HepG2 (cell line): ENCODE data around the gene LDB3.

Experiments
- EP300 ChIP-seq, 3 experiments: sonication (generic) in 1 of 3; formaldehyde crosslinking in 1 of 3; IDR thresholded peaks; 2 replicates each; pipeline versions ENCODE4 v1.5.1 to v1.6.1; 2011 to 2020; ENCODE audit warnings: low read depth in 2 of 3, low read length in 2 of 3, borderline replicate concordance in 1 of 3, improper control_type of control experiment in 1 of 3, mild to moderate bottlenecking in 1 of 3, missing genetic modification reagents in 1 of 3, moderate library complexity in 1 of 3
- MTA1 ChIP-seq: sonication (generic); formaldehyde crosslinking; IDR thresholded peaks from 2 replicates; pipeline ENCODE4 v1.4.0; 2020; ENCODE audit warnings: missing genetic modification reagents, mild to moderate bottlenecking, borderline replicate concordance
- NFE2L2 ChIP-seq: fragments of 150-350 bp; IDR thresholded peaks from 2 replicates; pipeline ENCODE4 v1.6.1; 2014; ENCODE audit warnings: low read length
- POLR2AphosphoS5 ChIP-seq: IDR thresholded peaks from 2 replicates; pipeline ENCODE4 v1.6.1; 2012; ENCODE audit warnings: low read depth, low read length
- TBP ChIP-seq: sonication (generic); formaldehyde crosslinking; IDR thresholded peaks from 2 replicates; pipeline ENCODE4 v1.5.0; 2020; ENCODE audit warnings: missing genetic modification reagents
- TOPORS ChIP-seq: sonication (generic); formaldehyde crosslinking; IDR thresholded peaks from 2 replicates; pipeline ENCODE4 v1.8.0; 2023; ENCODE audit warnings: mild to moderate bottlenecking, missing genetic modification reagents
- ZBTB38 ChIP-seq: sonication (generic); formaldehyde crosslinking; IDR thresholded peaks from 2 replicates; pipeline ENCODE4 v1.5.1; 2020; ENCODE audit warnings: mild to moderate bottlenecking, missing genetic modification reagents
- ZNF33A ChIP-seq: sonication (generic); formaldehyde crosslinking; IDR thresholded peaks from 2 replicates; pipeline ENCODE4 v1.5.1; 2020; ENCODE audit warnings: missing genetic modification reagents, mild to moderate bottlenecking, moderate library complexity, borderline replicate concordance
- ZNF772 ChIP-seq: sonication (generic); formaldehyde crosslinking; IDR thresholded peaks from 2 replicates; pipeline ENCODE4 v1.5.0; 2020; ENCODE audit warnings: mild to moderate bottlenecking, missing genetic modification reagents
- TF ChIP-seq, protein P1 (sequence below), 2 experiments: sonication (generic) in 1 of 2; formaldehyde crosslinking in 1 of 2; IDR thresholded peaks; 2 replicates each; pipeline versions ENCODE4 v1.4.0 to v1.6.1; 2018 to 2020; ENCODE audit warnings: missing genetic modification reagents in 2 of 2, borderline replicate concordance in 1 of 2, low read depth in 1 of 2, mild to moderate bottlenecking in 1 of 2, missing biosample characterization in 1 of 2
- TF ChIP-seq, protein P2 (sequence below), 2 experiments: IDR thresholded peaks; 2 replicates each; pipeline ENCODE4 v1.6.1; 2011 to 2012; ENCODE audit warnings: low read length in 2 of 2, borderline replicate concordance in 1 of 2, low read depth in 1 of 2, mild to moderate bottlenecking in 1 of 2, moderate library complexity in 1 of 2
- TF ChIP-seq, protein P3 (sequence below): sonication (generic); formaldehyde crosslinking; IDR thresholded peaks from 2 replicates; pipeline ENCODE4 v1.5.1; 2020; ENCODE audit warnings: missing genetic modification reagents, mild to moderate bottlenecking, borderline replicate concordance
- TF ChIP-seq, protein P4 (sequence below): sonication (generic); formaldehyde crosslinking; IDR thresholded peaks from 2 replicates; pipeline ENCODE4 v1.5.0; 2020; ENCODE audit warnings: mild to moderate bottlenecking, missing genetic modification reagents, moderate library complexity
- TF ChIP-seq, protein P5 (sequence below): sonication (generic); formaldehyde crosslinking; IDR thresholded peaks from 2 replicates; pipeline ENCODE4 v1.4.0; 2020; ENCODE audit warnings: mild to moderate bottlenecking, missing genetic modification reagents

DNA sequence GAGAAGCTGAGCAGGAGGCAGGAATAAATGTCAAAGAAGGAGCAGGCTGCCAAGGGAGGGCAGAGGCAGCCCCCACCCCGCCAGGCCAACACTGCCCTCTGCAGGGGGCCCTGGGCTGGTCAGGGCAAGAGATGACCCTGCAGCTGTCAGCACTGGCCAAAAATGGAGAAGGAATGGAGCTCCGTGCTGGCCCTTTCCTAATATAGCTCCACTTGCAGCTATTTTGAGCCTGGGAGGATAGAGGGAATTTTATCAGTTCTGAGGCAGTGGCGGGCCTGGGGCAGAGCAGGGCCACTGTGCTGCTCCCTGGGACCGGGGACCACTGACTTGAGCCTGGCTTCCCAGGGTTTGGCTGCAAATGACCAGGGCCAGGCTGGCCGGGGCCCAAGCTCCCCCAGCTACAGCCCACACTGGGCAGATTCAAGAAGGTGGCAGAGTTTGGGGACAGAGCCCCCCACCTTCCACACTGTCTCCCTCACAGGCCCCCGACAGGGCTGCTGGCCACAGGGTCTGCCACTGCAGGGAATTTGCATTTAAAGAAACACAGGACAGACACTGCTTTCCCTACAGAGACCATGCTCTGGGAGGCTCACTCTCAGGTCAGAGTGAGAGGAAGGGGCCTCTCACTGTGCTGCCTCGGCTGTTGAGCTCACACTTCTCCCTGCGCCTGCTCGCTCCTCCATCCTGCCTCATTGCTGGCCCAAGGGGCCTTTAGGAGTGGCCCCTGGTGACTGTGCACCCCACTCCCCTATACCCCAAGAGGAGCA is 16.2 kb downstream of the LDB3 start:
- TF ChIP-seq NFE2L2 (no peak), TOPORS (CRISPR knock-in tag) (no peak), ZNF33A (no peak), EP300 (IDR thresholded peaks at IDR 0.05; ENCODE audit: low read depth in 2 of 2, low read length in 2 of 2) (no peak), EP300 (CRISPR knock-in tag; IDR thresholded peaks at IDR 0.05; ENCODE audit: borderline replicate concordance) (no peak), POLR2AphosphoS5 (no peak), MTA1 (CRISPR knock-in tag) (no peak), TBP (CRISPR knock-in tag) (no peak), ZNF772 (CRISPR knock-in tag) (no peak), ZBTB38 (no peak)
- TF ChIP-seq, protein P1, sequence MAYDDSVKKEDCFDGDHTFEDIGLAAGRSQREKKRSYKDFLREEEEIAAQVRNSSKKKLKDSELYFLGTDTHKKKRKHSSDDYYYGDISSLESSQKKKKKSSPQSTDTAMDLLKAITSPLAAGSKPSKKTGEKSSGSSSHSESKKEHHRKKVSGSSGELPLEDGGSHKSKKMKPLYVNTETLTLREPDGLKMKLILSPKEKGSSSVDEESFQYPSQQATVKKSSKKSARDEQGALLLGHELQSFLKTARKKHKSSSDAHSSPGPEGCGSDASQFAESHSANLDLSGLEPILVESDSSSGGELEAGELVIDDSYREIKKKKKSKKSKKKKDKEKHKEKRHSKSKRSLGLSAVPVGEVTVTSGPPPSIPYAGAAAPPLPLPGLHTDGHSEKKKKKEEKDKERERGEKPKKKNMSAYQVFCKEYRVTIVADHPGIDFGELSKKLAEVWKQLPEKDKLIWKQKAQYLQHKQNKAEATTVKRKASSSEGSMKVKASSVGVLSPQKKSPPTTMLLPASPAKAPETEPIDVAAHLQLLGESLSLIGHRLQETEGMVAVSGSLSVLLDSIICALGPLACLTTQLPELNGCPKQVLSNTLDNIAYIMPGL (CRISPR knock-in tag; IDR thresholded peaks at IDR 0.05; ENCODE audit: borderline replicate concordance in 1 of 2, low read depth in 1 of 2), result no peak
- TF ChIP-seq, protein P2, sequence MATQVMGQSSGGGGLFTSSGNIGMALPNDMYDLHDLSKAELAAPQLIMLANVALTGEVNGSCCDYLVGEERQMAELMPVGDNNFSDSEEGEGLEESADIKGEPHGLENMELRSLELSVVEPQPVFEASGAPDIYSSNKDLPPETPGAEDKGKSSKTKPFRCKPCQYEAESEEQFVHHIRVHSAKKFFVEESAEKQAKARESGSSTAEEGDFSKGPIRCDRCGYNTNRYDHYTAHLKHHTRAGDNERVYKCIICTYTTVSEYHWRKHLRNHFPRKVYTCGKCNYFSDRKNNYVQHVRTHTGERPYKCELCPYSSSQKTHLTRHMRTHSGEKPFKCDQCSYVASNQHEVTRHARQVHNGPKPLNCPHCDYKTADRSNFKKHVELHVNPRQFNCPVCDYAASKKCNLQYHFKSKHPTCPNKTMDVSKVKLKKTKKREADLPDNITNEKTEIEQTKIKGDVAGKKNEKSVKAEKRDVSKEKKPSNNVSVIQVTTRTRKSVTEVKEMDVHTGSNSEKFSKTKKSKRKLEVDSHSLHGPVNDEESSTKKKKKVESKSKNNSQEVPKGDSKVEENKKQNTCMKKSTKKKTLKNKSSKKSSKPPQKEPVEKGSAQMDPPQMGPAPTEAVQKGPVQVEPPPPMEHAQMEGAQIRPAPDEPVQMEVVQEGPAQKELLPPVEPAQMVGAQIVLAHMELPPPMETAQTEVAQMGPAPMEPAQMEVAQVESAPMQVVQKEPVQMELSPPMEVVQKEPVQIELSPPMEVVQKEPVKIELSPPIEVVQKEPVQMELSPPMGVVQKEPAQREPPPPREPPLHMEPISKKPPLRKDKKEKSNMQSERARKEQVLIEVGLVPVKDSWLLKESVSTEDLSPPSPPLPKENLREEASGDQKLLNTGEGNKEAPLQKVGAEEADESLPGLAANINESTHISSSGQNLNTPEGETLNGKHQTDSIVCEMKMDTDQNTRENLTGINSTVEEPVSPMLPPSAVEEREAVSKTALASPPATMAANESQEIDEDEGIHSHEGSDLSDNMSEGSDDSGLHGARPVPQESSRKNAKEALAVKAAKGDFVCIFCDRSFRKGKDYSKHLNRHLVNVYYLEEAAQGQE (IDR thresholded peaks at IDR 0.05; ENCODE audit: borderline replicate concordance in 1 of 2, low read depth in 1 of 2, low read length in 2 of 2), result no peak
- TF ChIP-seq, protein P3, sequence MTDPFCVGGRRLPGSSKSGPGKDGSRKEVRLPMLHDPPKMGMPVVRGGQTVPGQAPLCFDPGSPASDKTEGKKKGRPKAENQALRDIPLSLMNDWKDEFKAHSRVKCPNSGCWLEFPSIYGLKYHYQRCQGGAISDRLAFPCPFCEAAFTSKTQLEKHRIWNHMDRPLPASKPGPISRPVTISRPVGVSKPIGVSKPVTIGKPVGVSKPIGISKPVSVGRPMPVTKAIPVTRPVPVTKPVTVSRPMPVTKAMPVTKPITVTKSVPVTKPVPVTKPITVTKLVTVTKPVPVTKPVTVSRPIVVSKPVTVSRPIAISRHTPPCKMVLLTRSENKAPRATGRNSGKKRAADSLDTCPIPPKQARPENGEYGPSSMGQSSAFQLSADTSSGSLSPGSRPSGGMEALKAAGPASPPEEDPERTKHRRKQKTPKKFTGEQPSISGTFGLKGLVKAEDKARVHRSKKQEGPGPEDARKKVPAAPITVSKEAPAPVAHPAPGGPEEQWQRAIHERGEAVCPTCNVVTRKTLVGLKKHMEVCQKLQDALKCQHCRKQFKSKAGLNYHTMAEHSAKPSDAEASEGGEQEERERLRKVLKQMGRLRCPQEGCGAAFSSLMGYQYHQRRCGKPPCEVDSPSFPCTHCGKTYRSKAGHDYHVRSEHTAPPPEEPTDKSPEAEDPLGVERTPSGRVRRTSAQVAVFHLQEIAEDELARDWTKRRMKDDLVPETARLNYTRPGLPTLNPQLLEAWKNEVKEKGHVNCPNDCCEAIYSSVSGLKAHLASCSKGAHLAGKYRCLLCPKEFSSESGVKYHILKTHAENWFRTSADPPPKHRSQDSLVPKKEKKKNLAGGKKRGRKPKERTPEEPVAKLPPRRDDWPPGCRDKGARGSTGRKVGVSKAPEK (CRISPR knock-in tag), result no peak
- TF ChIP-seq, protein P4, sequence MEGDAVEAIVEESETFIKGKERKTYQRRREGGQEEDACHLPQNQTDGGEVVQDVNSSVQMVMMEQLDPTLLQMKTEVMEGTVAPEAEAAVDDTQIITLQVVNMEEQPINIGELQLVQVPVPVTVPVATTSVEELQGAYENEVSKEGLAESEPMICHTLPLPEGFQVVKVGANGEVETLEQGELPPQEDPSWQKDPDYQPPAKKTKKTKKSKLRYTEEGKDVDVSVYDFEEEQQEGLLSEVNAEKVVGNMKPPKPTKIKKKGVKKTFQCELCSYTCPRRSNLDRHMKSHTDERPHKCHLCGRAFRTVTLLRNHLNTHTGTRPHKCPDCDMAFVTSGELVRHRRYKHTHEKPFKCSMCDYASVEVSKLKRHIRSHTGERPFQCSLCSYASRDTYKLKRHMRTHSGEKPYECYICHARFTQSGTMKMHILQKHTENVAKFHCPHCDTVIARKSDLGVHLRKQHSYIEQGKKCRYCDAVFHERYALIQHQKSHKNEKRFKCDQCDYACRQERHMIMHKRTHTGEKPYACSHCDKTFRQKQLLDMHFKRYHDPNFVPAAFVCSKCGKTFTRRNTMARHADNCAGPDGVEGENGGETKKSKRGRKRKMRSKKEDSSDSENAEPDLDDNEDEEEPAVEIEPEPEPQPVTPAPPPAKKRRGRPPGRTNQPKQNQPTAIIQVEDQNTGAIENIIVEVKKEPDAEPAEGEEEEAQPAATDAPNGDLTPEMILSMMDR (CRISPR knock-in tag), result peak; percentile 75
- TF ChIP-seq, protein P5, sequence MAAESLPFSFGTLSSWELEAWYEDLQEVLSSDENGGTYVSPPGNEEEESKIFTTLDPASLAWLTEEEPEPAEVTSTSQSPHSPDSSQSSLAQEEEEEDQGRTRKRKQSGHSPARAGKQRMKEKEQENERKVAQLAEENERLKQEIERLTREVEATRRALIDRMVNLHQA (CRISPR knock-in tag), result no peak
